ENCODE results near the gene NCR2.

DNA sequence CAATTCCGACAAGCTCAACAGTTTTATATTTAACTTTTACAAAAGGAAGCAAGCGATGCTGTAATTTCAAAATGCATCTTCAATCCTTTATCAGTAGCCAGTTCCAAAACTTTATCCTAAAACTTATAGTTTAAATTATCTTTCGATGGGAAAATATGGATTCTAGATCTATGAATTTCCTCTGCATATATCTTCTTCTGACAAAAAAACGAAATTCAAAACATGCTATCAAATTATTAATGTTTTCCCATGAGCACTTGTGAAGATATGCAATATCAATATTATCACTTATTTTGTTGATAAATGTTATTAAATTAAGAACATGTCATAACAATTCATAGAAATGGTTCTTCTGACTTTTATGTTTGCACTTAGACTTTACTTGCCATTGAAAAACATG, 2.3 kb downstream of the NCR2 start:
- TF ChIP-seq, protein P1, sequence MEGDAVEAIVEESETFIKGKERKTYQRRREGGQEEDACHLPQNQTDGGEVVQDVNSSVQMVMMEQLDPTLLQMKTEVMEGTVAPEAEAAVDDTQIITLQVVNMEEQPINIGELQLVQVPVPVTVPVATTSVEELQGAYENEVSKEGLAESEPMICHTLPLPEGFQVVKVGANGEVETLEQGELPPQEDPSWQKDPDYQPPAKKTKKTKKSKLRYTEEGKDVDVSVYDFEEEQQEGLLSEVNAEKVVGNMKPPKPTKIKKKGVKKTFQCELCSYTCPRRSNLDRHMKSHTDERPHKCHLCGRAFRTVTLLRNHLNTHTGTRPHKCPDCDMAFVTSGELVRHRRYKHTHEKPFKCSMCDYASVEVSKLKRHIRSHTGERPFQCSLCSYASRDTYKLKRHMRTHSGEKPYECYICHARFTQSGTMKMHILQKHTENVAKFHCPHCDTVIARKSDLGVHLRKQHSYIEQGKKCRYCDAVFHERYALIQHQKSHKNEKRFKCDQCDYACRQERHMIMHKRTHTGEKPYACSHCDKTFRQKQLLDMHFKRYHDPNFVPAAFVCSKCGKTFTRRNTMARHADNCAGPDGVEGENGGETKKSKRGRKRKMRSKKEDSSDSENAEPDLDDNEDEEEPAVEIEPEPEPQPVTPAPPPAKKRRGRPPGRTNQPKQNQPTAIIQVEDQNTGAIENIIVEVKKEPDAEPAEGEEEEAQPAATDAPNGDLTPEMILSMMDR (IDR thresholded peaks at IDR 0.05): no peak
- no peak for TF ChIP-seq POLR2A (IDR thresholded peaks at IDR 0.05)

Data from lower leg skin (tissue), 3 donors.